Measurements from ENCODE around the gene CD247. TPM values are rescaled to one million over a fixed set of nuclear protein-coding genes. Genes with fewer than 3 reads are reported as not detected.

CD247 gene
- total and polyA plus RNA-seq, 2 of the 4 experiments (the other 2 are of a cell fraction): not detected

GRCh38 chr1:167425482-167425881 lies 92.8 kb downstream of the CD247 start:
- WGBS, 2 experiments (ENCODE audit: extremely low coverage in 2 of 2, insufficient read length in 1 of 2): no CpG with 5 or more reads among the region's 7 CpGs
- Histone ChIP-seq H3K14ac (replicated peaks; ENCODE audit: low read depth, low read length) (no peak overlapping the region), H3K4ac (ENCODE audit: low read depth, low read length) (no peak overlapping the region), H2BK5ac (ENCODE audit: low read depth, low read length, poor library complexity, severe bottlenecking) (no peak overlapping the region), H3K36me3 (ENCODE audit: control insufficient read depth, insufficient read depth, low read length) (no peaks in the 10 kb centered on the region; the same call in 1 of the 2 replicates), H2AK9ac (replicated peaks; ENCODE audit: low read depth, low read length, poor library complexity) (no peak overlapping the region), H3K56ac (ENCODE audit: extremely low read depth, insufficient read depth, low read length) (no peak overlapping the region), H3K4me3 (ENCODE audit: insufficient read depth, low read depth, low read length) (no peak overlapping the region), H2AFZ (replicated peaks; ENCODE audit: low read length, poor library complexity) (no peak overlapping the region), H3K27ac (ENCODE audit: insufficient read depth, low read length) (no peak overlapping the region), H3K18ac (ENCODE audit: low read depth, low read length) (no peak overlapping the region), H2BK20ac (ENCODE audit: low read depth, low read length) (no peak overlapping the region), H2BK15ac (ENCODE audit: low read depth, low read length) (no peak overlapping the region), H4K8ac (ENCODE audit: low read depth in 2 of 2, low read length in 2 of 2) (no peak overlapping the region), H3K79me1 (ENCODE audit: low read depth in 1 of 2, low read length in 2 of 2) (no peaks in the 10 kb centered on the region), H3K27me3 (ENCODE audit: control insufficient read depth, insufficient read depth, low read length) (no peaks in the 10 kb centered on the region), H3K9me1 (ENCODE audit: insufficient read depth, low read length) (no peaks in the 10 kb centered on the region), H3K4me2 (ENCODE audit: low read depth, low read length) (no peak overlapping the region), H3K4me1 (ENCODE audit: control insufficient read depth, insufficient read depth, low read length) (no peaks in the 10 kb centered on the region; the same call in 1 of the 2 replicates), H3K9ac (ENCODE audit: low read depth, low read length) (no peak overlapping the region), H2BK120ac (ENCODE audit: low read depth, low read length) (no peak overlapping the region), H2AK5ac (ENCODE audit: low read depth, low read length) (no peak overlapping the region), H3K23ac (ENCODE audit: low read depth, low read length) (no peak overlapping the region), H4K91ac (ENCODE audit: insufficient read depth, low read depth, low read length) (no peak overlapping the region), H4K20me1 (ENCODE audit: insufficient read depth, low read length) (no peaks in the 10 kb centered on the region), H3K9me3 (ENCODE audit: control insufficient read depth, insufficient read depth, low read length) (no peaks in the 10 kb centered on the region), H4K5ac (ENCODE audit: low read depth, low read length) (no peak overlapping the region)
- dilution Hi-C loops (cut with HindIII; ENCODE audit: low sequenced_read_pairs, unreplicated experiment) (loop anchor here (25.0 kb wide), 1 partner anchor 163 kb away; no protein-coding TSS in a partner anchor), intact Hi-C loops (cut with micrococcal nuclease) (no loop called here), in situ Hi-C loops (cut with MboI; ENCODE audit: low sequenced_read_pairs) (loop anchor here (10.0 kb wide), 1 partner anchor 59 kb away; no protein-coding TSS in a partner anchor)
- no TSS peak for BruUV-seq (replicated peaks)
- DNase-seq: no peak
- no peak for ATAC-seq (ENCODE audit: low read depth)
- ChIA-PET POLR2A (ENCODE audit: unreplicated experiment) (no interaction called here), CTCF (interaction anchor here (1.7 kb wide), 1 partner anchor 24 kb away, joined by 10 read pairs; no protein-coding TSS in a partner anchor)
- TF ChIP-seq MAZ (IDR thresholded peaks at IDR 0.05; ENCODE audit: borderline replicate concordance, low read depth, low read length): no peak
- TF ChIP-seq SMC3 (IDR thresholded peaks at IDR 0.05; ENCODE audit: low read depth, low read length): no peak
- no peak for TF ChIP-seq RFX5 (IDR thresholded peaks at IDR 0.05; ENCODE audit: low read depth, low read length)
- no peak for TF ChIP-seq MAFK (IDR thresholded peaks at IDR 0.05; ENCODE audit: low read depth, low read length)
- no peak for TF ChIP-seq POLR2A (IDR thresholded peaks at IDR 0.05; ENCODE audit: low read depth, low read length)
- TF ChIP-seq NFE2L2 (IDR thresholded peaks at IDR 0.05; ENCODE audit: low read depth, low read length): no peak
- TF ChIP-seq RCOR1 (IDR thresholded peaks at IDR 0.05; ENCODE audit: insufficient replicate concordance, low read length): no peak
- TF ChIP-seq CTCF (conservative IDR thresholded peaks at IDR 0.05; ENCODE audit: low read depth, low read length): no peak
- TF ChIP-seq ELK1 (IDR thresholded peaks at IDR 0.05; ENCODE audit: borderline replicate concordance, low read depth, low read length): no peak
- no peak for TF ChIP-seq USF2 (IDR thresholded peaks at IDR 0.05; ENCODE audit: low read depth, low read length)
- no peak for TF ChIP-seq FOS (IDR thresholded peaks at IDR 0.05; ENCODE audit: low read depth, low read length)
- no peak for TF ChIP-seq CHD1 (IDR thresholded peaks at IDR 0.05; ENCODE audit: low read depth, low read length)
- no peak for TF ChIP-seq BHLHE40 (IDR thresholded peaks at IDR 0.05; ENCODE audit: low read depth, low read length)
- TF ChIP-seq CEBPB (IDR thresholded peaks at IDR 0.05; ENCODE audit: low read depth, low read length): no peak
- no peak for TF ChIP-seq RAD21 (IDR thresholded peaks at IDR 0.05; ENCODE audit: low read length)
- no peak for TF ChIP-seq MXI1 (IDR thresholded peaks at IDR 0.05; ENCODE audit: borderline replicate concordance, low read depth, low read length)
